Stimulated activated CD8-positive, alpha-beta memory T cell treated with anti-CD3 and anti-CD28 coated beads, Interleukin-7, amount 100 ng/mL, for 48 hours (primary cell): ENCODE results near the gene TRIM56.
"Not testable (repeated sequence)": the region's sequence is repeated elsewhere in the genome, so short reads cannot be mapped to it uniquely, and the experiment has no call there.

Experiments
- DNase-seq, 2 donors: peaks; one replicate each; pipeline ENCODE4 v3.0.0-alpha.2; 2020; ENCODE audit warnings: low read depth in 1 of 2; ENCODE audit errors: extremely low read depth in 1 of 2

The TRIM56 gene

GRCh38 chr7:101132626-101133600 lies 47.6 kb downstream of the TRIM56 start:
- DNase-seq, result not testable (repeated sequence)

- no peak for DNase-seq
Measured at GRCh38 chr7:101133621-101134398, 48.5 kb downstream of the TRIM56 start.

DNA sequence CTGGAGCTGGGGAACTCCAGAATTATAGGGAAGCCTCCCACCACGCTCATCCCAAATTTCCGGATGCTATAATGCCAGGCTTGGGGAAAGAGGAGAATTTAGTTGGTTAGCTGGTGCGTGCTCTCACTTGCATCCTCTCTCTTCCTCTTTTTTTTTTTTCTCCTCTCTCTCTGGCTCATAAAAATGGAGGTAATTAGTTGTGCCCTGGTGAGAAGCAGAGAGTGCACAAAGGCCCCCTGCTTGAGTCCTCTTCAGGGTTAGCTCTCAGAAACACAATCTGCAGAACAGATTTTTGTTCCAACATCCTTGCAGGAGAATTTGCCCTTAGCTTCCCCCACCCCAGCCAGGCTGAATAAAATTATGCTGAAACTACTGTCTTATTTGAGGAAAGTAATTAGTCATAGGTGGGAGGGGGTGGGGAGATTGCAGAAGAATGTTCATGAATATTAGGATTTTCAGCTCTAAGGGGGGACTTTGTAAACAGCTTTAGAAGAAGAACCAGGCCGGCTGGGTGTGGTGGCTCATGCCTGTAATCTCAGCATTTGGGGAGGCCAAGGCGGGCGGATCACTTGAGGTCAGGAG lies 49.2 kb downstream of the TRIM56 start:
- no peak for DNase-seq

GRCh38 chr7:101137651-101138212 lies 52.5 kb downstream of the TRIM56 start:
- DNase-seq, result no peak

DNA sequence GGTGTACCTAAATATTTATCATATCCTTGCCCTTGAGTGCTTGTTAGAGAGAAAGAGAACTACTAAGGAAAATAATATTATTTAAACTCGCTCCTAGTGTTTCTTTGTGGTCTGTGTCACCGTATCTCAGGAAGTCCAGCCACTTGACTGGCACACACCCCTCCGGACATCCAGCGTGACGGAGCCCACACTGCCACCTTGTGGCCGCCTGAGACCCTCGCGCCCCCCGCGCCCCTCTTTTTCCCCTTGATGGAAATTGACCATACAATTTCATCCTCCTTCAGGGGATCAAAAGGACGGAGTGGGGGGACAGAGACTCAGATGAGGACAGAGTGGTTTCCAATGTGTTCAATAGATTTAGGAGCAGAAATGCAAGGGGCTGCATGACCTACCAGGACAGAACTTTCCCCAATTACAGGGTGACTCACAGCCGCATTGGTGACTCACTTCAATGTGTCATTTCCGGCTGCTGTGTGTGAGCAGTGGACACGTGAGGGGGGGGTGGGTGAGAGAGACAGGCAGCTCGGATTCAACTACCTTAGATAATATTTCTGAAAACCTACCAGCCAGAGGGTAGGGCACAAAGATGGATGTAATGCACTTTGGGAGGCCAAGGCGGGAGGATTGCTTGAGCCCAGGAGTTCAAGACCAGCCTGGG lies 53.1 kb downstream of the TRIM56 start:
- DNase-seq, result peak; percentile 67 to 87

DNA sequence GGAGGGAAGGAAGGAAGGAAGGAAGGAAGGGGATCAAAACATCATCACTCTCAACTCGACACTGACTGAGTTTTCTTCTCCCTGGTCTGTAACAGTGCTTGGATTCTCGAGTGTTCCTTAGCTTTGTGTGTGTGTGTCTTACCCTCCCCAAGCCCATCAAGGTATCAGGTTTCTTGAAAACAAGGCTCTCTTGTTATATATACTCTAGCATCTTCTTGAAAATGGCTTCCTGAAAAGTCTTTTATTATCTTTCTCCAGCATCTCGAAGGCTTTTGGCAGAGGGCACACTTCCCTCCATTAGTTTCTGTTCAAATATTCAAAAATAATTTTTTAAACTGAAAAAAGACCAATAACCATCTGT lies 55.0 kb downstream of the TRIM56 start:
- DNase-seq, result no peak

- no peak for DNase-seq
Measured at GRCh38 chr7:101140746-101141382, 55.6 kb downstream of the TRIM56 start.
